ENCODE data around the gene LEP. TPM values are rescaled to one million over a fixed set of nuclear protein-coding genes. Genes with fewer than 3 reads are reported as not detected.

LEP gene
- polyA plus RNA-seq, 3 donors: 0.12 to 0.13 TPM; not detected in 1

GRCh38 chr7:128210036-128210347, 31.1 kb upstream of the LEP start:
- Mint-ChIP-seq H3K4me3 (no peak overlapping the region), H3K4me1 (peaks cover 10% of the 10 kb centered on the region), H3K9me3 (peaks cover 0 to 2% (median 0%) of the 10 kb centered on the region in 7 donors), H3K27ac (peak overlapping the region in 1 of 7 donors; percentile 54), H3K27me3 (ENCODE audit: low read depth in 3 of 3) (peaks cover 0 to 24% (median 16%) of the 10 kb centered on the region in 3 donors), H3K36me3 (no peaks in the 10 kb centered on the region)
- Histone ChIP-seq H3K79me2 (ENCODE audit: insufficient read depth, low read length) (no peaks in the 10 kb centered on the region), H3K4me1 (ENCODE audit: control insufficient read depth in 1 of 2, insufficient read depth in 2 of 2, low read length in 2 of 2) (peaks cover 7 to 15% of the 10 kb centered on the region in 2 donors), H3K27me3 (ENCODE audit: control insufficient read depth in 2 of 2, insufficient read depth in 2 of 2, low read length in 2 of 2) (no peaks in the 10 kb centered on the region), H3K4me3 (replicated peaks in 1 of 3; ENCODE audit: low read depth in 2 of 3, low read length in 3 of 3) (no peak overlapping the region), H3K27ac (ENCODE audit: low read depth in 1 of 2, low read length in 2 of 2) (no peak overlapping the region), H3K4me2 (replicated peaks; ENCODE audit: extremely low read depth, low read length, poor library complexity, severe bottlenecking) (no peak overlapping the region), H2AFZ (ENCODE audit: insufficient read depth, low read depth, low read length, poor library complexity, severe bottlenecking) (no peak overlapping the region), H3K9me3 (replicated peaks in 1 of 2; ENCODE audit: control insufficient read depth in 1 of 2, insufficient read depth in 1 of 2, low read length in 2 of 2) (no peaks in the 10 kb centered on the region), H4K20me1 (ENCODE audit: insufficient read depth, low read length) (no peaks in the 10 kb centered on the region), H3K9ac (ENCODE audit: insufficient read depth, low read length, poor library complexity, severe bottlenecking) (no peak overlapping the region), H3K36me3 (replicated peaks in 1 of 2; ENCODE audit: control insufficient read depth in 1 of 2, insufficient read depth in 2 of 2, low read length in 2 of 2) (no peaks in the 10 kb centered on the region)
- intact Hi-C loops (cut with micrococcal nuclease): loop anchor here in 1 of 2 donors (1.0 to 10.0 kb wide), 2 partner anchors 75 to 175 kb away; partner anchors contain the start of gene LRRC4
- TF ChIP-seq CTCF (IDR thresholded peaks at IDR 0.05): peak; percentile 33
- WGBS (ENCODE audit: insufficient coverage): 73% methylated on average over 3 of the region's 3 CpGs
- DNase-seq: no peak

GRCh38 chr7:128210590-128211570, 30.2 kb upstream of the LEP start:
- Mint-ChIP-seq H3K4me3 (no peak overlapping the region), H3K9me3 (peaks cover 0 to under 1% (median 0%) of the 10 kb centered on the region in 7 donors), H3K27ac (no peak overlapping the region), H3K27me3 (ENCODE audit: low read depth in 3 of 3) (peaks cover 2 to 18% (median 10%) of the 10 kb centered on the region in 3 donors), H3K4me1 (peaks cover 13% of the 10 kb centered on the region), H3K36me3 (peaks cover 0 to under 1% of the 10 kb centered on the region in 2 donors)
- Histone ChIP-seq H3K4me3 (replicated peaks in 1 of 3; ENCODE audit: low read depth in 2 of 3, low read length in 3 of 3) (no peak overlapping the region), H3K4me1 (ENCODE audit: control insufficient read depth in 1 of 2, insufficient read depth in 2 of 2, low read length in 2 of 2) (peaks cover 7 to 19% of the 10 kb centered on the region in 2 donors), H3K27me3 (ENCODE audit: control insufficient read depth in 2 of 2, insufficient read depth in 2 of 2, low read length in 2 of 2) (no peaks in the 10 kb centered on the region), H3K27ac (ENCODE audit: low read depth in 1 of 2, low read length in 2 of 2) (no peak overlapping the region), H3K9me3 (replicated peaks in 1 of 2; ENCODE audit: control insufficient read depth in 1 of 2, insufficient read depth in 1 of 2, low read length in 2 of 2) (no peaks in the 10 kb centered on the region), H3K79me2 (ENCODE audit: insufficient read depth, low read length) (no peaks in the 10 kb centered on the region), H3K9ac (ENCODE audit: insufficient read depth, low read length, poor library complexity, severe bottlenecking) (no peak overlapping the region), H2AFZ (ENCODE audit: insufficient read depth, low read depth, low read length, poor library complexity, severe bottlenecking) (no peak overlapping the region), H4K20me1 (ENCODE audit: insufficient read depth, low read length) (no peaks in the 10 kb centered on the region), H3K4me2 (replicated peaks; ENCODE audit: extremely low read depth, low read length, poor library complexity, severe bottlenecking) (no peak overlapping the region), H3K36me3 (replicated peaks in 1 of 2; ENCODE audit: control insufficient read depth in 1 of 2, insufficient read depth in 2 of 2, low read length in 2 of 2) (no peaks in the 10 kb centered on the region)
- WGBS (ENCODE audit: insufficient coverage): 92% methylated on average over 16 of the region's 19 CpGs
- no peak for DNase-seq
- TF ChIP-seq CTCF (IDR thresholded peaks at IDR 0.05): no peak
- intact Hi-C loops (cut with micrococcal nuclease): loop anchor here in 1 of 2 donors (1.0 to 10.0 kb wide), 2 partner anchors 76 to 176 kb away; partner anchors contain the start of gene LRRC4
